HEK293 (cell line): ENCODE data around the gene MYZAP.

ENCODE experiments used
- ZBTB44 ChIP-seq: fragments of 450-650 bp; IDR thresholded peaks from 2 replicates; pipeline ENCODE4 v1.5.1; 2018; ENCODE audit warnings: missing biosample characterization, mild to moderate bottlenecking, missing genetic modification characterization
- ZNF114 ChIP-seq: fragments of 450-650 bp; formaldehyde crosslinking; IDR thresholded peaks from 2 replicates; pipeline ENCODE4 v1.5.0; 2017; ENCODE audit warnings: missing biosample characterization, missing genetic modification characterization
- ZNF138 ChIP-seq: fragments of 450-650 bp; formaldehyde crosslinking; IDR thresholded peaks from 2 replicates; pipeline ENCODE4 v1.5.1; 2016; ENCODE audit warnings: missing biosample characterization, missing genetic modification characterization, borderline replicate concordance
- ZNF221 ChIP-seq: fragments of 450-650 bp; formaldehyde crosslinking; IDR thresholded peaks from 2 replicates; pipeline ENCODE4 v1.5.1; 2017; ENCODE audit warnings: missing biosample characterization, missing genetic modification characterization, borderline replicate concordance
- ZNF274 ChIP-seq, 2 experiments: fragments of 200-500 bp in 1 of 2; fragments of 450-650 bp in 1 of 2; sonication (Bioruptor generic) in 1 of 2; formaldehyde crosslinking in 1 of 2; IDR thresholded peaks; 2 replicates each; pipeline versions ENCODE4 v1.5.1 to v1.6.1; 2014 to 2016; ENCODE audit warnings: borderline replicate concordance in 1 of 2, inconsistent platforms in 1 of 2, low read length in 1 of 2, missing biosample characterization in 1 of 2, missing genetic modification characterization in 1 of 2
- ZNF404 ChIP-seq: fragments of 450-650 bp; formaldehyde crosslinking; IDR thresholded peaks from 2 replicates; pipeline ENCODE4 v1.5.1; 2017; ENCODE audit warnings: missing biosample characterization, missing genetic modification characterization

GRCh38 chr15:57551715-57552677, 39.7 kb upstream of the MYZAP start:
- TF ChIP-seq ZNF221 (tag by site-specific recombination) (no peak), ZNF138 (no peak), ZNF114 (no peak), ZBTB44 (tag by site-specific recombination) (no peak), ZNF274 (IDR thresholded peaks at IDR 0.05; ENCODE audit: low read length) (no peak), ZNF274 (tag by site-specific recombination; IDR thresholded peaks at IDR 0.05; ENCODE audit: borderline replicate concordance) (no peak), ZNF404 (tag by site-specific recombination) (no peak)
